SK-N-SH treated with all-trans-retinoic acid at 6 μM for 48 hours (cell line): ENCODE measurements around the gene GATAD2A.

ENCODE experiments used
- ATAC-seq: fragments of 200-7000 bp; cut with Tn5 transposase; 3 replicates; pipeline ENCODE4 v1.9.1; 2020; ENCODE audit warnings: mild to moderate bottlenecking, moderate library complexity
- ARNTL ChIP-seq: fragments of 450-650 bp; formaldehyde crosslinking; IDR thresholded peaks from 2 replicates; pipeline ENCODE4 v1.5.0; 2020; ENCODE audit warnings: low read depth, mild to moderate bottlenecking, moderate library complexity, borderline replicate concordance
- BACH2 ChIP-seq: fragments of 250-450 bp; sonication (Bioruptor Pico); IDR thresholded peaks from 2 replicates; pipeline ENCODE4 v1.9.0; 2021; ENCODE audit warnings: mild to moderate bottlenecking, borderline replicate concordance
- CSDC2 ChIP-seq: fragments of 250-450 bp; sonication (Bioruptor Pico); IDR thresholded peaks from 2 replicates; pipeline ENCODE4 v1.5.0; 2020; ENCODE audit warnings: mild to moderate bottlenecking, moderate library complexity
- CSRNP3 ChIP-seq: fragments of 250-450 bp; sonication (Bioruptor Pico); IDR thresholded peaks from 2 replicates; pipeline ENCODE4 v1.5.1; 2021; ENCODE audit warnings: mild to moderate bottlenecking, moderate library complexity
- ESRRG ChIP-seq: fragments of 250-450 bp; sonication (Bioruptor Pico); IDR thresholded peaks from 2 replicates; pipeline ENCODE4 v1.6.1; 2021; ENCODE audit warnings: mild to moderate bottlenecking
- GLIS3 ChIP-seq: fragments of 250-450 bp; sonication (Bioruptor Pico); IDR thresholded peaks from 2 replicates; pipeline ENCODE4 v1.5.0; 2020; ENCODE audit warnings: mild to moderate bottlenecking, moderate library complexity
- ISL1 ChIP-seq: fragments of 250-450 bp; sonication (Bioruptor Pico); IDR thresholded peaks from 2 replicates; pipeline ENCODE4 v2.1.2; 2022; ENCODE audit warnings: mild to moderate bottlenecking, moderate library complexity
- OSR1 ChIP-seq: fragments of 250-450 bp; sonication (Bioruptor Pico); IDR thresholded peaks from 2 replicates; pipeline ENCODE4 v1.8.0; 2022; ENCODE audit warnings: moderate library complexity, mild to moderate bottlenecking, inconsistent platforms
- PATZ1 ChIP-seq: fragments of 250-450 bp; sonication (Bioruptor Pico); IDR thresholded peaks from 2 replicates; pipeline ENCODE4 v1.8.0; 2020; ENCODE audit warnings: mild to moderate bottlenecking, moderate library complexity, borderline replicate concordance
- POU6F1 ChIP-seq: fragments of 250-450 bp; sonication (Bioruptor Pico); IDR thresholded peaks from 2 replicates; pipeline ENCODE4 v1.8.0; 2021; ENCODE audit warnings: low read depth, mild to moderate bottlenecking, moderate library complexity, borderline replicate concordance
- PPARA ChIP-seq: fragments of 250-450 bp; sonication (Bioruptor Pico); IDR thresholded peaks from 2 replicates; pipeline ENCODE4 v1.5.0; 2020; ENCODE audit warnings: mild to moderate bottlenecking, borderline replicate concordance
- RARB ChIP-seq: fragments of 250-450 bp; sonication (Bioruptor Pico); IDR thresholded peaks from 2 replicates; pipeline ENCODE4 v1.8.0; 2021; ENCODE audit warnings: mild to moderate bottlenecking, moderate library complexity
- SNAI2 ChIP-seq: fragments of 250-450 bp; sonication (Bioruptor Pico); IDR thresholded peaks from 2 replicates; pipeline ENCODE4 v1.5.0; 2020; ENCODE audit warnings: mild to moderate bottlenecking, moderate library complexity
- TCF4 ChIP-seq: fragments of 250-450 bp; sonication (Bioruptor Pico); IDR thresholded peaks from 2 replicates; pipeline ENCODE4 v1.8.0; 2021; ENCODE audit warnings: mild to moderate bottlenecking, moderate library complexity, borderline replicate concordance
- TOX ChIP-seq: fragments of 250-450 bp; sonication (Bioruptor Pico); IDR thresholded peaks from 2 replicates; pipeline ENCODE4 v1.8.0; 2021; ENCODE audit warnings: mild to moderate bottlenecking, moderate library complexity, borderline replicate concordance
- TSHZ2 ChIP-seq: fragments of 250-450 bp; sonication (Bioruptor Pico); IDR thresholded peaks from 2 replicates; pipeline ENCODE4 v1.5.0; 2020; ENCODE audit warnings: mild to moderate bottlenecking, moderate library complexity
- ZC3H10 ChIP-seq: fragments of 250-450 bp; sonication (Bioruptor Pico); IDR thresholded peaks from 2 replicates; pipeline ENCODE4 v1.5.1; 2021; ENCODE audit warnings: mild to moderate bottlenecking, moderate library complexity
- ZFP3 ChIP-seq: fragments of 250-450 bp; sonication (Bioruptor Pico); IDR thresholded peaks from 2 replicates; pipeline ENCODE4 v1.5.0; 2020; ENCODE audit warnings: mild to moderate bottlenecking, moderate library complexity
- ZNF565 ChIP-seq: fragments of 450-650 bp; formaldehyde crosslinking; conservative IDR thresholded peaks from 2 replicates; pipeline ENCODE4 v1.5.0; 2020; ENCODE audit warnings: low read depth, mild to moderate bottlenecking, moderate library complexity
- ZNF70 ChIP-seq: fragments of 450-650 bp; formaldehyde crosslinking; IDR thresholded peaks from 2 replicates; pipeline ENCODE4 v1.5.0; 2020; ENCODE audit warnings: mild to moderate bottlenecking, moderate library complexity
- ZNF8 ChIP-seq: fragments of 450-650 bp; formaldehyde crosslinking; IDR thresholded peaks from 2 replicates; pipeline ENCODE4 v1.5.0; 2020; ENCODE audit warnings: mild to moderate bottlenecking, moderate library complexity

The GATAD2A gene

GRCh38 chr19:19425170-19425875 lies 19.8 kb downstream of the GATAD2A start:
- no peak for ATAC-seq
- TF ChIP-seq RARB (no peak), PPARA (CRISPR knock-in tag) (no peak), TCF4 (CRISPR knock-in tag) (no peak), GLIS3 (CRISPR knock-in tag) (no peak), ZNF565 (CRISPR knock-in tag) (no peak), ZNF8 (CRISPR knock-in tag) (no peak), SNAI2 (CRISPR knock-in tag) (no peak), OSR1 (CRISPR knock-in tag) (no peak), PATZ1 (CRISPR knock-in tag) (no peak), ESRRG (CRISPR knock-in tag) (no peak), BACH2 (no peak), ARNTL (CRISPR knock-in tag) (no peak), ISL1 (CRISPR knock-in tag) (no peak), TSHZ2 (no peak), ZC3H10 (CRISPR knock-in tag) (no peak), POU6F1 (CRISPR knock-in tag) (no peak), CSDC2 (CRISPR knock-in tag) (no peak)

- ATAC-seq, result no peak
- no peak for TF ChIP-seq ZNF8 (CRISPR knock-in tag)
- TF ChIP-seq, all 23 proteins: peak for 0
Observed at GRCh38 chr19:19426216-19426615, 20.7 kb downstream of the GATAD2A start.

- TF ChIP-seq PATZ1 (CRISPR knock-in tag), result no peak
- TF ChIP-seq ESRRG (CRISPR knock-in tag), result no peak
- TF ChIP-seq ZFP3, result no peak
- TF ChIP-seq CSDC2 (CRISPR knock-in tag), result no peak
- TF ChIP-seq BACH2, result no peak
- TF ChIP-seq TOX, result no peak
- no peak for TF ChIP-seq ARNTL (CRISPR knock-in tag)
- no peak for TF ChIP-seq TSHZ2
- TF ChIP-seq SNAI2 (CRISPR knock-in tag), result no peak
- no peak for TF ChIP-seq ZC3H10 (CRISPR knock-in tag)
- no peak for TF ChIP-seq ZNF70 (CRISPR knock-in tag)
- no peak for TF ChIP-seq ISL1 (CRISPR knock-in tag)
- no peak for TF ChIP-seq CSRNP3 (CRISPR knock-in tag)
- no peak for TF ChIP-seq TCF4 (CRISPR knock-in tag)
- no peak for TF ChIP-seq OSR1 (CRISPR knock-in tag)
- TF ChIP-seq ZNF8 (CRISPR knock-in tag), result no peak
- no peak for TF ChIP-seq ZNF565 (CRISPR knock-in tag)
- TF ChIP-seq PPARA (CRISPR knock-in tag), result no peak
- no peak for ATAC-seq
Observed at GRCh38 chr19:19426799-19427198, 21.3 kb downstream of the GATAD2A start.
